ENCODE results near the gene MAGIX. TPM values are rescaled to one million over a fixed set of nuclear protein-coding genes. Genes with fewer than 3 reads are reported as not detected.
A peak's percentile ranks its signal among the peaks of the same experiment; 100 is the strongest.
"Not testable (repeated sequence)": the region's sequence is repeated elsewhere in the genome, so short reads cannot be mapped to it uniquely, and the experiment has no call there.

The MAGIX gene
- total RNA-seq = 12.8 TPM

- no peak for DNase-seq (ENCODE audit: low spot score)
Measured at GRCh38 chrX:49162620-49163019, at the start of gene MAGIX. Gene MAGIX, plus strand, starts transcription at chrX:49162758. Its CDS starts 132 bp downstream, at chrX:49162890.

GRCh38 chrX:49116076-49116475, 46.5 kb upstream of the MAGIX start:
- DNase-seq (ENCODE audit: low spot score) = no peak

- DNase-seq (ENCODE audit: low spot score) = no peak
Measured at GRCh38 chrX:49116716-49117115, 45.8 kb upstream of the MAGIX start.

- DNase-seq (ENCODE audit: low spot score) = no peak
Measured at GRCh38 chrX:49117581-49117980, 45.0 kb upstream of the MAGIX start.

GRCh38 chrX:49120091-49120490, 42.5 kb upstream of the MAGIX start:
- no peak for DNase-seq (ENCODE audit: low spot score)

GRCh38 chrX:49122499-49122898, 40.1 kb upstream of the MAGIX start:
- no peak for DNase-seq (ENCODE audit: low spot score)

GRCh38 chrX:49127742-49128258, 34.8 kb upstream of the MAGIX start:
- DNase-seq (ENCODE audit: low spot score) = not testable (repeated sequence)

GRCh38 chrX:49129427-49129826, 33.1 kb upstream of the MAGIX start:
- no peak for DNase-seq (ENCODE audit: low spot score)

GRCh38 chrX:49132275-49132674, 30.3 kb upstream of the MAGIX start:
- not testable (repeated sequence) for DNase-seq (ENCODE audit: low spot score)

GRCh38 chrX:49133759-49134158, 28.8 kb upstream of the MAGIX start:
- no peak for DNase-seq (ENCODE audit: low spot score)

GRCh38 chrX:49137492-49137891, 25.1 kb upstream of the MAGIX start:
- no peak for DNase-seq (ENCODE audit: low spot score)

- DNase-seq (ENCODE audit: low spot score) = no peak
Measured at GRCh38 chrX:49139713-49140112, 22.8 kb upstream of the MAGIX start.

GRCh38 chrX:49142264-49142663, 20.3 kb upstream of the MAGIX start:
- not testable (repeated sequence) for DNase-seq (ENCODE audit: low spot score)

- DNase-seq (ENCODE audit: low spot score) = not testable (repeated sequence)
Measured at GRCh38 chrX:49143154-49143553, 19.4 kb upstream of the MAGIX start.

- DNase-seq (ENCODE audit: low spot score) = no peak
Measured at GRCh38 chrX:49147282-49147681, 15.3 kb upstream of the MAGIX start.

GRCh38 chrX:49147936-49148335, 14.6 kb upstream of the MAGIX start:
- DNase-seq (ENCODE audit: low spot score) = no peak

GRCh38 chrX:49148390-49149100, 14.0 kb upstream of the MAGIX start:
- DNase-seq (ENCODE audit: low spot score) = not testable (repeated sequence)

- DNase-seq (ENCODE audit: low spot score) = not testable (repeated sequence)
Measured at GRCh38 chrX:49149291-49149690, 13.3 kb upstream of the MAGIX start.

GRCh38 chrX:49153467-49153866, 9.1 kb upstream of the MAGIX start:
- no peak for DNase-seq (ENCODE audit: low spot score)

GRCh38 chrX:49155243-49155899, 7.2 kb upstream of the MAGIX start:
- DNase-seq (ENCODE audit: low spot score) = peak; percentile 67

GRCh38 chrX:49155900-49156837, 6.4 kb upstream of the MAGIX start:
- peak; percentile 92 for DNase-seq (ENCODE audit: low spot score)

- DNase-seq (ENCODE audit: low spot score) = no peak
Measured at GRCh38 chrX:49157194-49157593, 5.4 kb upstream of the MAGIX start.

Measured in ureter (tissue), 1 donor.